ENCODE data around the gene NT5DC1.

DNA sequence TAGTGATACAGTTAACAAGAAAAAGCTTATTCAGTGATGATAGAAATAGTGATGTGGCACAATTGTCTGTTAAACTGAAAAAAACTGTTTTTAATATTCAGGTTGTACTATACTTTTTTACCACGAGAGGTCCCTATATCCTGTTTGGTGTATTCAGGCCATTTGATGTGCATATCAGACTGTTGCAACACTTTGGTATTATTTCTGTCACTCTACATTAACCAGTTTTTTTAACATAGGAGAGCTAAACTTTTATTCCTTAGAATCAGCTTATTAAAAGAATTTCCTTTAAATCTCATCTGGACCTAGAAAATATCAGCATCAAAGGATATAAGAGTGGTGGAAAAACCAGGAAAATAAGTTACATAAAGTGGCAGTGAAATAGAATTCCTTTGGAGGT, 116.4 kb downstream of the NT5DC1 start:
- TF ChIP-seq, protein P1, sequence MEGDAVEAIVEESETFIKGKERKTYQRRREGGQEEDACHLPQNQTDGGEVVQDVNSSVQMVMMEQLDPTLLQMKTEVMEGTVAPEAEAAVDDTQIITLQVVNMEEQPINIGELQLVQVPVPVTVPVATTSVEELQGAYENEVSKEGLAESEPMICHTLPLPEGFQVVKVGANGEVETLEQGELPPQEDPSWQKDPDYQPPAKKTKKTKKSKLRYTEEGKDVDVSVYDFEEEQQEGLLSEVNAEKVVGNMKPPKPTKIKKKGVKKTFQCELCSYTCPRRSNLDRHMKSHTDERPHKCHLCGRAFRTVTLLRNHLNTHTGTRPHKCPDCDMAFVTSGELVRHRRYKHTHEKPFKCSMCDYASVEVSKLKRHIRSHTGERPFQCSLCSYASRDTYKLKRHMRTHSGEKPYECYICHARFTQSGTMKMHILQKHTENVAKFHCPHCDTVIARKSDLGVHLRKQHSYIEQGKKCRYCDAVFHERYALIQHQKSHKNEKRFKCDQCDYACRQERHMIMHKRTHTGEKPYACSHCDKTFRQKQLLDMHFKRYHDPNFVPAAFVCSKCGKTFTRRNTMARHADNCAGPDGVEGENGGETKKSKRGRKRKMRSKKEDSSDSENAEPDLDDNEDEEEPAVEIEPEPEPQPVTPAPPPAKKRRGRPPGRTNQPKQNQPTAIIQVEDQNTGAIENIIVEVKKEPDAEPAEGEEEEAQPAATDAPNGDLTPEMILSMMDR (IDR thresholded peaks at IDR 0.05) = peak; percentile 42 to 67 (median 54)
- TF ChIP-seq POLR2A (IDR thresholded peaks at IDR 0.05) = no peak
